HG03039 (cell line): ENCODE measurements around the gene SLC9A7.

Source experiments
- ATAC-seq: cut with Tn5 transposase; IDR thresholded peaks from one replicate; pipeline ENCODE4 v1.9.1; 2021; ENCODE audit warnings: mild to moderate bottlenecking, moderate library complexity; ENCODE audit not compliant: unreplicated experiment

Gene SLC9A7

DNA sequence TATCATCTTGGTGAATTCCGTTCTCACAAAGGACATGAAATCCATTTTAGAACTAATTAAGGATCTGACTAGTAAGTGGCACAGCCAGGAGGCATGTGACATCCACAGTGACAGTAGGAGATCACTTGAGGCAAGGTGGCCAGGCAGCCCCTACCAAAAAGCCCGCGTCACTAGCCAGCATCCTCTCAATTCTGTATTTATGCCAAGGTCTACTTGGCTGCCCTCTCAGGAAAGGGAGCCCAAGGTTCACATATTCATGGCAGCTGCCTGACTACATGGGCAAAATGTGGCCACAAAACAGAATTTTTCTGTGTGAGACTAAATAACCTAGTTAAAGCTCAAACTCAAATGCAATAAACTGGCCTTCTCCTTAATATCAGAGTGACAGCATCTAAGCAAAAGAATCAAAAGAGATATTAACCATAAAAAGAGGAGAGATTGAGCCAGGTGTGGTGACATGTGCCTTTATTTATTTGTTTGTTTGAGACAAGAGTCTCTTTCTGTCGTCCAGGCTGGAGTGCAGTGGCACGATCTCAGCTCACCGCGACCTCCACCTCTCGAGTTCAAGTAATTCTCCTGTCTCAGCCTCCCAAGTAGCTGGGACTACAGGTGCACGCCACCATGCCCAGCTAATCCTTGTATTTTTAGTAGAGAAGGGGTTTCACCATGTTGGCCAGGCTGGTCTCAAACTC is 51.5 kb downstream of the SLC9A7 start:
- ATAC-seq: no peak

DNA sequence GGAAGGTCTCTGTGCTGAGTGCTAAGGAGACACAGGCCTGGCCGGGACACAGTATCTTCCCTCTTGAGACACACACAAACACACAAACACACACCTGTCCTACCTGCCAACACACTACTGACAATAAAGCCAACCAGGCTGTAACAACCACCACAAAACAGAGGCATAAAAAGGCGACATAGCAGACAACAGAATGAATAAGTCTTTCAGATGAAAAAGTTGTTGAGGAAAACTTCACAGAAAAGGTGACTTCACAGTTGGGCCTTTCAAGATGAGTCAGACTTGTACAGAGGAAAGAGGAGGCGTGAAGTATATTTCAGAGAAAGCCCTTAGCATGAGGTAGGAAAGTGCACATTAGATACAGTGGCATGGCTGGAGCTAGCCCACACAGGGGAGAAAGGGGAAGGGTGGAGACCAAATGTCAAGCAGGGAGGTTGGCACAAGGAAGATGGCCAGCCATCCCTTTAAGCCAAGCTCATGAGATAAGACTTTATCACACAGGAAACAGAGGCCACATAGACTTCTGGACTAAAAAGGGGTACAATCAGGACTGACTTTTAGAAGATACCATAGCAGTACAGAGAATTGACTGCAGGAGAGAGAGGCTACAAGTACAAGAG is 54.0 kb downstream of the SLC9A7 start:
- ATAC-seq: peak; percentile 86

- no peak for ATAC-seq
Measured at GRCh38 chrX:46703980-46704379, 54.9 kb downstream of the SLC9A7 start.

- ATAC-seq: no peak
Measured at GRCh38 chrX:46698691-46699090, 60.2 kb downstream of the SLC9A7 start.

- ATAC-seq: no peak
Measured at GRCh38 chrX:46695491-46695890, 63.4 kb downstream of the SLC9A7 start.

- no peak for ATAC-seq
Measured at GRCh38 chrX:46694549-46694948, 64.4 kb downstream of the SLC9A7 start.

- no peak for ATAC-seq
Measured at GRCh38 chrX:46693149-46693548, 65.8 kb downstream of the SLC9A7 start.

DNA sequence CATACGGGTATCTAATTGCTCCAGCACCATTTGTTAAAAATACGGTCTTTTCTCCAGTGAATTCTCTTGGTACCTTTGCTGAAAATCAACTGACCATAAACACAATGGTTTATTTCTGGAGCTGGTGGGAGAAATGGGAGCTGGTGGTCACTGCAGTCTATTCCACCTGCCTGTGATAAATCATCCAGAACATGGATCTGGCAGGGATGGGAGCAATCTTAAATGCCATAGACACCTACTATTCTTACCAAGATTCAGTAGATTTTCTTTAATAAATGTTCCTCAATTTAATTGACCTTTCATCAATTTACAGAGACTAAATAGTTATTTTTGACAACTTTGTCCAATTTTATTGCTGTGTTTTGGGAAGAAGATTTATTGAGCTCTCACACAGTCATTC is 68.1 kb downstream of the SLC9A7 start:
- no peak for ATAC-seq

DNA sequence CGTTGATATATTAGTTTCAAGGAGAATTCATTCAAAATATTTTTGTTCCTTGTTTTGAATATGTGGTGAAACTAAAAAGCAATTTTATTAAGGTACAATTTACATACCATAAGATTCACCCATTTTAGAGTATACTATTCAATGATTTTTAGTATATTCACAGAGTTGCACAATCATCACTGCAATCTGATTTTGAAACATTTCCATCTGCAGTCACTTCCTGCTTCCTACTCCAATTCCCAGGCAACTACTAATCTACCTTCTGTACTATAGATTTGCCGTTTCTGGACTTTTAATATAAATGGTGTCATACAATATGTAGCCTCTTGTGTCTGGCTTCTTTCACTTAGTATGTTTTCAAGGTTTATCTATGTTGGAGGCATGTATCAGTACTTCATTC is 71.3 kb downstream of the SLC9A7 start:
- ATAC-seq: no peak

- no peak for ATAC-seq
Measured at GRCh38 chrX:46686003-46686645, 72.8 kb downstream of the SLC9A7 start.

DNA sequence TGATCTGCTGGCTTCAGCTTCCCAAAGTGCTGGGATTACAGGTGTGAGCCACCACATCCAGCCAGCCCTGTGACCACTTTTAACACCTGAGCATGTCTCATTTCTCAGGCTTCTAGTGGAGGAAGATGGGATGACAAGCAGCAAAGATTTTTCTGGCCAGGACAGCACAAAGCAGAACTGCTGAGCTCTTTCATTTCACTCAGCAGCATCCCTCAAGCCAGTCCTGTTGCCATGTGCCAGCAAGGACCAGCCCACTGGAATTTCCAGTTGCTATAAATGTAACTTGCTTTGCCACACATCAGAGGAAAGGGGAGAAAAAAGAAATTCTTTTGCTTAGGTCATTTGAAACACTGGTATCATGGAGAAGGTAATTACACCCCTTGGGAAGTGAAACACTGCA is 75.9 kb downstream of the SLC9A7 start:
- ATAC-seq: no peak

- no peak for ATAC-seq
Measured at GRCh38 chrX:46681849-46682248, 77.1 kb downstream of the SLC9A7 start.

- no peak for ATAC-seq
Measured at GRCh38 chrX:46678232-46678631, 80.7 kb downstream of the SLC9A7 start.

GRCh38 chrX:46676399-46677356 is 82.2 kb downstream of the SLC9A7 start:
- ATAC-seq: no peak

DNA sequence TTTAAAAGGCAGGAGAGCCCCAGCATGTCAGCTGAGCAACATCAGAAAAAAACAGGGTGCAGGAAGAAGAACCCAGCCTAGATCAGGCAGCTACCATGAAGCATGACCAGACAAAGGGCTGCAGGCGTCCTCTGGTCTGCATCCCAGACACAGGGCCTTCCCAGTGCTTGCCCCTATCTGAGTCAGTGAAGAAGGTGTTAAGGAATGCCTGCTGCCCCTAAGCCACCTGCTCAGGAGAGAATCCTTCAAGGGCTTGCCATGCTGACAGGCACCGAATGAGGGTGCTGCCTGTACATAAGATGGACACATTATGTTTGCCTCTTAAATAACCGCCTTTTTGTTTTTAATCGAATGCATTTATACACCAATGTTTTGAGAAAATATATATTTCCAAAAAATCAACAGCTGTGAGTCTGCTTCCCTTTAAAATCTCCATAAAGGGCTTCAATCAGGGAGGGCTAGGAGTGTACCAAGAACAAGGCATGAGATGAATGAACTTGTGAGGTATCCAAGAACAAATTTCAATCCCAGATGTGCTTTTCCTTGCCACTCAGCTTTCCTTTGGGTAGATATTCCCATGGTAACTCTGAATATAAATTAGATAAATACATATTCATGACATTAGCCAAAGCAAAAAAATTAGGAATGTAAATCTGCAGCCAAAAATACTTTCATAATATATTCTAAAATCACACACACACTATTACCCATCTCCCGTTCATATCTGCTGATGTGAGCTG is 85.1 kb downstream of the SLC9A7 start:
- ATAC-seq: no peak

DNA sequence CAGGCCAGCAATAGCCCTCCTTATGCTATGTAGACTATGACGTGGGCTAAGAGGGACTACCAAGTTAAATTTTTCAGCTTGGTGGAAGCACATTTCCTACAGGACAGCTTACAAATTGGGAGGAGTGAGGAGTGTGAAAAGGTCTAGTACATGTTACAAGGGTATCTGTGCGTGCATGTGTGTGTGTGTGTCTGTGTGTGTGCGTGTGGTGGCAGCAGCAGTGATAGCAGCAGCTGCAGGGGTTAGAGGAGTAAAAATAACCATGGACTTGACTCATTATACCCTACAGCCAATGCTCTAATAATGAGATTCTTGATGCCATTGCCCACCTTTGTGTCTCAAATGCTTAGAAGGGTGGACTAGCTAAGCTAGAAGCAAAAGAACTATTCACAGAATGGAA is 88.6 kb downstream of the SLC9A7 start:
- no peak for ATAC-seq

DNA sequence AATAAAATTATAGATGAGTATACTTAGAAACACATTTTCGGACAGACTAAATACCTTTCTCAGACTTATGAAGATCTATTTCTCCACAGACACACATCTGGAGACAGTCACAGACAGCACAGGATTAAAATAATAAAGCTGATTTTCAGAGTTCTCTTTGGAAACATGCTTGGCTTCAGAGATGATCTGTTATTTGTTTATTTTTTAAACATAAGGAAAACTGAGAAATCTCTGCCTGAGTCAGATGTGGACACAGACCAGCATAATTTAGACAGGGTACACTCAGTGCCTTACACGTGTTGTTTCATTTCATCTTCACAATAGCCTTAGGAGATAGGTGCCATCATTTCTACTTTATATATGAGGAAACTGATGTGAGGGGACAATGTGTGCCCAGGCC is 92.1 kb downstream of the SLC9A7 start:
- no peak for ATAC-seq

DNA sequence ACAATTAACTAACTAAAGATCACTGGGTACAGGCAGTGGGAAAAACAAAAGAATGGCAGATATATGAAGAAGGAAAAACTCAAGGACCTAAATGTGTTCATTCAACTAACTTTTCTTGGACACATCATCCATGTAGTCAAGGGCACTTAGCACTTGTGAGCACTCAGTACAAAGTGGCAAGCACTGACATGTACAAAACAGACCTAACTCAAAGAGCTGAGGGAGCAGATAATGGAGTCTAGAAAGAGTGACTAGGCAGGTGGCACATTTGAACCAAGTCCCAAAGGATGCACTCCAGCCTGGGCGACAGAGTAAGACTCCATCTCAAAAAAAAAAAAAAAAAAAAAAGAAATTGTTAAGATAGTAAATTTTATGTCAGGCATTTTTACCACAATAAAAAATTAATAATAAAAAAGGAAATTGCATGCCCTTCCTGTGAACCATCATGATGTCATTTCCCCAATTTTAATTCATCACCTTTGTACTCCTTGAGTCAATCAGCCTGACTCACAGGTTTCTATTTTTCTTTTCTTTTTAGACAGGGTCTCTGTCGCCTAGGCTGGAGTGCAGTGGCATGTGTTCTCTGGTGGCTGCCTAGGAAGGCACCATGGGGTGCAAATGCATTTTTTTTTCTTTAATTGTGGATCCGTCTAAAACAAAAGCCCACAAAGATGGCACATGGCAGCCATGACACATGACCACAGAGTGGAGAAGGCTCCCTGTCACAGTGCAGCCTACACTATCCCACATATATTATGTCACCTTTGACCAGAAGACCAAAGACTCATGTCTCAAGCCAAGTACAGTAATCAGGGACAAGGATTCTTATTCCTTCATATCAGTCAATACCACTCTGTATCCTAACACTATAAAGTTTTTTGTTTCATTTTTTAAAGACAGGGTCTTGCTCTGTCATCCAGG is 93.4 kb downstream of the SLC9A7 start:
- ATAC-seq: no peak

DNA sequence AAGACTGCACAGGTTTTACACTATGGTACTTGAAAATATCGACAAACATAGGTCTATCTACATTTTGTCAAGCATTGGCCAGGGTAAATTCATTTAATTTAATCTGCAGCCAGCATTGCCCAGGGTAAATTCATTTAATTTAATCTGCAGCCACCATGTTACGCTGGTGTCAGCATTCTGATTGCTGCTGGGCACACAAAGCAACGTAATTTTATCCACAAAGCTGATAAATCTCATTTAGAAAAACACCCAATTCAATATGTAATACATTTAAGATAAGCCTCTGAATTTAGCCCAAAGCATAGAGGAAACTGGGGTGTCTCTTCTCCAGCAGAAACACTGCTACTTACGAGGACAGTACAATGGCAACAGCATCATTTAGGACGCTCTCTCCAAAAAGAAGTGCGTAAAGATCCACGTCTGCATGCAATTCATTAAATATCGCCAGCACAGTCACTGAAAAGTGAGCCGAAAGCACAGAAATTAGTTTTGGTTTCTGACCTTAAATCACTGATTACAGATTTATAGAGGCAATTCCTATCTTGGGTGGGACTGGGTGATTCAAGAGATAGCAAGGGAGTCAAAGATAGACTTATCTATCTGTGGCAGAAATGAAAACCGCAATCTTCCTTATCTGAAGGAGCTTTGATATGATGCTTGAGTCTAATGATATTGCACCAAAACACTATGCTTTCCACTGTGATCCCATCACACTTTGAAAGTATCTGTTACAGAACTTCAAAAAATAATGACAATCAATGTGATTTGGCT is 96.5 kb downstream of the SLC9A7 start:
- no peak for ATAC-seq
